AG09309 (cell line): ENCODE results near the gene TRIM59.

Source experiments
- DNase-seq: peaks from one replicate; pipeline ENCODE4 v3.0.0-alpha.2; 2010; ENCODE audit warnings: low read depth
- H3K4me3 ChIP-seq: 2 replicates; pipeline ENCODE4 v1.5.1; 2011; ENCODE audit warnings: mild to moderate bottlenecking, low read depth, low read length, moderate library complexity; ENCODE audit not compliant: control insufficient read depth
- CTCF ChIP-seq: IDR thresholded peaks from 2 replicates; pipeline ENCODE4 v1.5.1; 2011; ENCODE audit warnings: mild to moderate bottlenecking, low read depth, low read length, inconsistent platforms; ENCODE audit not compliant: insufficient read depth, control insufficient read depth; ENCODE audit errors: missing control alignments

The TRIM59 gene

GRCh38 chr3:160413613-160414248 lies 35.9 kb downstream of the TRIM59 start:
- no peak overlapping the region for H3K4me3 ChIP-seq
- TF ChIP-seq CTCF = peak; percentile 81
- peak; percentile 56 for DNase-seq

GRCh38 chr3:160412477-160412876 lies 37.1 kb downstream of the TRIM59 start:
- no peak overlapping the region for H3K4me3 ChIP-seq
- no peak for DNase-seq
- TF ChIP-seq CTCF = no peak

DNA sequence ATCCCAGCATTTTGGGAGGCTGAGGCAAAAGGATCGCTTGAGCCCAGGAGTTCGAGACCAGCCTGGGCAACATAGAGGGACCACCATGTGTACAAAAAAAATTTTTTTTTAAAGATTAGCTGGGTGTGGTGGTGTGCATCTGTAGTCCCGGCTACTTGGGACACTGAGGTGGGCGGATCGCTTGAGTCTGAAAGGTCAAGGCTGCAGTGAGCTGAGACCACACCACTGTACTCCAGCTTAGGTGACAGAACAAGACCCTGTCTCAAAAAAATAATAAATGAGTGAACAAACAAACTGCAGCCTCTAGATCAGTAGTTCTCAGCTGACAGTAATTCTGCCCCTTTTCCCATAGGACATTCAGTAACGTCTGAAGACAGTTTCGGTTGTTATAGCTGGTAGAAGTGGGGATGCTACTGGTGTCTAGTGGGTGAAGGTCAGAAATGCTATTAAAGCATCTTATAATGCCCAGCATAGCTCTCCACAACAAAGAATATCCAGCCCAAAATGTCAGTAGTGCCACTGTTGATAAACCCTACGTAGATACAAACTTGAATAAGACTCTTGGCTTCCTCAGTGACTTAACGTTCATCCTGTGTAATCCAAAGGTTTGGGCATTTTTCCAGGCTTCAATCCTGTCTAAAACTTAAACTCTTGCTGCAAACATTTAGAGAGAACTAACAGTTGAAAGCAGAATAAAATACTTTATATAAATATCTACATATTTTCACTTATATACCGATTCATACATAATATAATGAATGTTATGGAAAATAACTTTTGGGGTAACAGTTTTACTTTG lies 39.6 kb downstream of the TRIM59 start:
- H3K4me3 ChIP-seq = no peak overlapping the region
- DNase-seq = no peak
- no peak for TF ChIP-seq CTCF

- H3K4me3 ChIP-seq = peak overlapping the region; percentile 25
- no peak for DNase-seq
- no peak for TF ChIP-seq CTCF
Observed at GRCh38 chr3:160403796-160404470, 45.7 kb downstream of the TRIM59 start.

DNA sequence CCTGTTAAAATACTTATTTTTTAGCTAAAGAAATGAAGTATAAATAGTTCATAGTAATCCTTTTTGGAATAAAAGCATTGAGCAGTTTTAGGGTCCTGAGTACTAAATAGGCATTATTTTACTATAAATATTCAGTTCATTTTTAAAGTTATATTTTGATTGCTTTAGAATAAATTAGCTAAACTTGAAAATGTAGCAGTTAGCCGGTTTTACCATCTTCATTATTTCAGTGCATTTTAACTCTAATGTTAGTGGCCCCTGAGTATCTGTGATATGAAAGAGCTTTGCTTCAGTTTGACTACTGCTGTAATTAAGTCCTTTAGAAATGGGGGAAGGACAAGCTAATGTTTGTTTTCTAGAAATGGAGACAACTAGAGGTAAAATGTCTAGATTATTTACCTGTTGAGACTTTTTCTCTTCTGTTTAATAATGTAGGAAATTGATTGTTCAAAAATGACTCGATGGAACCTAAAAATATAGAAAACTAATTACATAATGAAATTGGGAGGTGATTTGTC lies 46.5 kb downstream of the TRIM59 start:
- TF ChIP-seq CTCF = no peak
- peak overlapping the region; percentile 62 for H3K4me3 ChIP-seq
- DNase-seq = no peak

GRCh38 chr3:160402221-160403027 lies 47.2 kb downstream of the TRIM59 start:
- no peak for TF ChIP-seq CTCF
- H3K4me3 ChIP-seq = peak overlapping the region; percentile 62
- no peak for DNase-seq
